Fibroblast of pulmonary artery (primary cell): ENCODE measurements around the gene TRPM1.

Source experiments
- DNase-seq: peaks from one replicate; pipeline ENCODE4 v3.0.0-alpha.2; 2010; ENCODE audit warnings: low read depth
- H3K4me3 ChIP-seq: replicated peaks from 2 replicates; pipeline ENCODE4 v1.5.1; 2011; ENCODE audit warnings: low read depth, mild to moderate bottlenecking, control low read depth, low read length, moderate library complexity
- TF ChIP-seq, protein P1 (sequence below): IDR thresholded peaks from 2 replicates; pipeline ENCODE4 v1.5.1; 2011; ENCODE audit warnings: mild to moderate bottlenecking, control low read depth, low read length, inconsistent platforms; ENCODE audit errors: missing control alignments

Gene TRPM1

DNA sequence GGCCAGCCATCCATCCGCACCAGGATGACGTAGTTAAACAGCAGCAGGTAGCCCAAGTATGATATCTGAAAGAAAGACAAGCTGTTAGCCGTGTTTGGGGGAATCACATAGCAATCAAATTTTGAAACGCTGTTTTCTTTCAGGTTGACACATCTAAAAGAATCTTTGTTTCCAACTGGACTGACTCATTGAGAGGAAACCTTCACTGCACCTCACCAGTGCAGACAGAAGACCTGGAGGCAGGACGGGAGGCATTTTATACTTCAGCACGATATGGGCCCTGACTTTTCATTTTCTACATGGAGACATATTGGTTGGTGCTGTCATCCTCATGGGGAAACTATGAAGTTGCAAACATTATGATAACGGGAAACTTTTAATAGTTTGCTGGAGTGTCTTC is 65.9 kb downstream of the TRPM1 start:
- TF ChIP-seq, protein P1, sequence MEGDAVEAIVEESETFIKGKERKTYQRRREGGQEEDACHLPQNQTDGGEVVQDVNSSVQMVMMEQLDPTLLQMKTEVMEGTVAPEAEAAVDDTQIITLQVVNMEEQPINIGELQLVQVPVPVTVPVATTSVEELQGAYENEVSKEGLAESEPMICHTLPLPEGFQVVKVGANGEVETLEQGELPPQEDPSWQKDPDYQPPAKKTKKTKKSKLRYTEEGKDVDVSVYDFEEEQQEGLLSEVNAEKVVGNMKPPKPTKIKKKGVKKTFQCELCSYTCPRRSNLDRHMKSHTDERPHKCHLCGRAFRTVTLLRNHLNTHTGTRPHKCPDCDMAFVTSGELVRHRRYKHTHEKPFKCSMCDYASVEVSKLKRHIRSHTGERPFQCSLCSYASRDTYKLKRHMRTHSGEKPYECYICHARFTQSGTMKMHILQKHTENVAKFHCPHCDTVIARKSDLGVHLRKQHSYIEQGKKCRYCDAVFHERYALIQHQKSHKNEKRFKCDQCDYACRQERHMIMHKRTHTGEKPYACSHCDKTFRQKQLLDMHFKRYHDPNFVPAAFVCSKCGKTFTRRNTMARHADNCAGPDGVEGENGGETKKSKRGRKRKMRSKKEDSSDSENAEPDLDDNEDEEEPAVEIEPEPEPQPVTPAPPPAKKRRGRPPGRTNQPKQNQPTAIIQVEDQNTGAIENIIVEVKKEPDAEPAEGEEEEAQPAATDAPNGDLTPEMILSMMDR: no peak
- DNase-seq: no peak
- H3K4me3 ChIP-seq: no peak overlapping the region

DNA sequence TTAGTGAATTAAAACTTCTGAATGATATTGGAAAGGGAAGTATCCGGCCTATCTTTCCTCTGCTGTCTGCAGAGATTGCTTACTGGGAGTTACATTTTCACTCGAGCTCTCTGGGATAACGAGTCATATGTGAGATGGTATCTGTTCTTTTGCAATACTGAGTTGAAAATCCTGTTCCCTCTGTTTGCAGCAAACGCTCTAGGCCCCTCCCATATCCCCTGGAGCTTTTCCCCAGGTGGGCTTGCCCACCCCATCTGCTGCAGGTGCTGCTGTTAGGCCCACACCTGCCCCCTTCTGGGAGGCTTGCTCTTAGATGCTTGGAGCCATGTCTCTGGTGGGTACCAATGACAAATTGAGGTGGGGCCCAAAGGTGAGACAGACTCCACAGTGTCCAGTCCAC is 67.4 kb downstream of the TRPM1 start:
- TF ChIP-seq, protein P1: no peak

DNA sequence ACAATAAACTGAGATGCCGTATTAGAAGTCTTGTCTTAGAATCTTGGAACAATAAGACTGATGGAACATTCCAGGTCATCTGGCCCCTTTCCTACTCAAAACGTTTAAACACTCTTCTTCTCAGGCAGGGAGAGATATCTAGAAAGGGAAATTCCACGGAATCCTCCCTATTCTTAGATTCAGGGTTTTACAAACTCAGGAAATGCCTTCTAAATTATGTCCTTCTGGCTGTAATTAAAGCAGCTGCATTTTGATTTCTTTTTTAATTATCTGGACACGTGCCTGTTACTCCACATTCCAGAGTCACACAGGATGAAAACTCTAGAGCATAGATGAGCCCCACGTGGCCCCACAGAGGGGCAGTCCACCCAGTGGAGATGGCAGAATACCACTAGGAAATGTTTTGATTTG is 68.6 kb downstream of the TRPM1 start:
- H3K4me3 ChIP-seq: no peak overlapping the region
- TF ChIP-seq, protein P1: no peak
- peak; percentile 91 for DNase-seq

More for the DNA sequence above, 67.4 kb downstream of the TRPM1 start:
- no peak overlapping the region for H3K4me3 ChIP-seq
- DNase-seq: no peak

DNA sequence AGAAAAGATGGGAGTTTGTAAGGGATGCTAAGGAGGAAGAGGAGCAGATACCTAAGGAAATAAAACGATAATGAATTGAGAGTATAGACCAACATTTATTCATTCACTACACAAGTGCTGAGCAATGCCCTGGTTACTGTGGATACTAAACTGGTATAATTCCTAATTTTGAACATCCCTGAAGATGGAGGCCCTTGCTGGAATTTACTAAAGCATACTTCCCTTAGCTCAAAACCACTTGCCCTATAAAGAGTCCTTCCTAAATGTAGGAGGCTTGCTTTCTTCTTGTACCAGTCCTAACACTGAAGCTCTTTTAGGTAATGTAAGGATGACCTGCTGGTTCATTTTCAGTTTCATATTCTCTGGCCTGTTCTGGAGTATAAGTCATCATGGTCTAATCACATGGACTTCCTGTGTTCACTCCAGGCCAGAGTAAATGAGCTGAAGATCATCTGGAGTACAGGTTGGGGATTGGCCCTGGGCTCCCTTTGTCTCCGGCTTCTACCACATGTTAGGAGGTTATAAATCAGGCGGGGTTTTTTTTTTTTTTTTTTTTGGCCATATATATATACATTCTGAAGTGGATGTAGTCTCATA is 70.0 kb downstream of the TRPM1 start:
- TF ChIP-seq, protein P1: no peak
- H3K4me3 ChIP-seq: no peak overlapping the region
- peak; percentile 67 for DNase-seq

DNA sequence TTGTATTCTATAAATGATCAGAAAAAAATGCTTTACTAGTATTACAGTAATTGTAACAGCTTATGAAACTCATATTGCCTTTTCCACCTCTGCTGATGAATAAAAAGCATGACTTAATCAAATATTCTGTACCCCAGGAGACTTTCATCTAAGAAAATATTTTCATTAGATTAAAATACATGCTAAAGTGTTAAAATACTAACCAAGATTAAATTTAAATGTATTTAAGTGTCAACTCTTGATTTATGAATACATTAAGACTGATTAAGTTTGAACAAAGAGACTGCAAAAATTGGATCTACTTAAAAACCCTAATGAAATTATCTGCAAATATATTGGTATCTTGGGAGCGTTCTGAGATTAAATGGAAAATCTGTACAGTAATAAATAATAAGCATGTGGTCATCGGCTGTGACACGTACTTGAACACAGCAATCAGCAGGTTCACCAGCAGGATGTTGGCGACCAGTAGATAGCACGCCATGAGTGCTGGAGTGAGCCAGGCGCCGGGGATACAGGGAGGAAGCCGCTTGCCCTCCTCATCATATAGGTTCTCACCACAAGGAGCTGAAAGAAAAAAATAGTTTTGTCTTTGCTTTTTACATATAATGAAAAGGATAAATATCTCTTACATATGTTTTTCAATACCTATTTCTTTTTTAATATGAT is 73.5 kb downstream of the TRPM1 start:
- TF ChIP-seq, protein P1: no peak
- no peak overlapping the region for H3K4me3 ChIP-seq
- no peak for DNase-seq

DNA sequence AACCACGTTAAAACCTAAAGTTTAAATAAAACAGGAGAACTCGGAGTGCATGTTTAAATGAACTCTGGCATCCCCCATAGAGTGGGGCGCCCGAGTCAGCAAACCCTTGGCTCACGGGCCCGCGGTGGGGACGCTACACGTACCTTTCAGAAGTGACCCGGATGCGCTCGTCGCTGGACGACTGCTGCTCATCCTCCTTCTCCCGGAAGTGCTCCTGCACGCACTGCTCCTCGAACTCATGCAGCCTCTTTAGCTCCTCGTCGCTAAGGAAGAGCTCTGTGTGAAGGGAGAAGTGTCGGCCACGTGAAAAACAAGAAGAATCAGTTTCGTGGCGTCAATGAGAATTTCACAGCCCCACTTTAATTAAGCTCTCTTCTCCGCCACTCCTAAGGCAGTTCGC is 75.5 kb downstream of the TRPM1 start:
- no peak for DNase-seq
- TF ChIP-seq, protein P1: no peak
- no peak overlapping the region for H3K4me3 ChIP-seq

DNA sequence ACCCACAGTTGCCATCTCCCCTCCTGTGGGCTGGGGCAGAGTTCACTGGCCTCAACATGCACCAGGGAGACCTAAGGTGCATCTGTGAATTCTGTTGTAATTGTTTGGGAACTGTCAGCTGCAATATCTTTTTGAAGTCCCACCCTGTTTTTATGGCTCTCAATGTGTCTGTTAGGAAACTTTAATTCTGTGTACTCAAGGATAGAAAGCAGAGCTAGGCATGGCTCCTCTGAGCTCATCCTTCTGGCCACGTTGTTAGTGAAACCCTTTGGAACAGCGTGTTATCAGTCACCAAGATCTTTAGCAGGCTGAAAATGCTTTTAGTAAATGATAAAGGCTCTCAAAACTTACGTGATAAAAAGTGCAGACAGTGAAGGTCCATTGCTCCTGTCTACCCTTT is 76.5 kb downstream of the TRPM1 start:
- no peak overlapping the region for H3K4me3 ChIP-seq
- TF ChIP-seq, protein P1: no peak
- DNase-seq: peak; percentile 27
